Neural progenitor cell (in vitro differentiated cells): Measurements from ENCODE around the gene KIF25.

Source experiments
- EZH2 ChIP-seq: fragments of 200-600 bp; sonication (generic); IDR thresholded peaks from 2 replicates; pipeline ENCODE4 v1.6.1; 2017; ENCODE audit warnings: antibody characterized with exemption, mild to moderate bottlenecking, moderate library complexity
- EZH2phosphoT487 ChIP-seq: fragments of 200-600 bp; sonication (generic); IDR thresholded peaks from 2 replicates; pipeline ENCODE4 v1.6.1; 2017; ENCODE audit warnings: antibody characterized with exemption
- TF ChIP-seq, protein P1 (sequence below): fragments of 200-600 bp; sonication (generic); IDR thresholded peaks from 2 replicates; pipeline ENCODE4 v1.5.1; 2017; ENCODE audit warnings: antibody characterized with exemption, mild to moderate bottlenecking

DNA sequence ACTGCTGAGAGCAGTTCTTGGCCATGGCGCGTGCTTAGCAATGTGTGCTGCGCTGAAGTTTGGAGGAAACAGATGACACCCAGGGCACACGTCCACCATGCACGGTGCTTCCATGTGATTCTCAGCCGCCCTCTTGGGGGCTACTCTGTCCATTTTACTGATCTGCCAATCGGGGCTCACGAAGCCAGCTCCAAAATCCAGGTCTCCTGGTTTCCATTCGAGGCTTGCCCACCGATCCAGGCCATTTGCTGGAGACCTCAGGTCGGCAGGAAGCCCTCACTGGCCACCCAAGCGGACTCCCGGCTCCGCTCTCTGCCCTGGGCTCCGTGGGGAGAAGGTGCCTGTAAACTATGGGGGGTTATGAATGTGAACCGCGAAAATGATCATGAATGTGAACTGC, 93.2 kb downstream of the KIF25 start:
- TF ChIP-seq, protein P1, sequence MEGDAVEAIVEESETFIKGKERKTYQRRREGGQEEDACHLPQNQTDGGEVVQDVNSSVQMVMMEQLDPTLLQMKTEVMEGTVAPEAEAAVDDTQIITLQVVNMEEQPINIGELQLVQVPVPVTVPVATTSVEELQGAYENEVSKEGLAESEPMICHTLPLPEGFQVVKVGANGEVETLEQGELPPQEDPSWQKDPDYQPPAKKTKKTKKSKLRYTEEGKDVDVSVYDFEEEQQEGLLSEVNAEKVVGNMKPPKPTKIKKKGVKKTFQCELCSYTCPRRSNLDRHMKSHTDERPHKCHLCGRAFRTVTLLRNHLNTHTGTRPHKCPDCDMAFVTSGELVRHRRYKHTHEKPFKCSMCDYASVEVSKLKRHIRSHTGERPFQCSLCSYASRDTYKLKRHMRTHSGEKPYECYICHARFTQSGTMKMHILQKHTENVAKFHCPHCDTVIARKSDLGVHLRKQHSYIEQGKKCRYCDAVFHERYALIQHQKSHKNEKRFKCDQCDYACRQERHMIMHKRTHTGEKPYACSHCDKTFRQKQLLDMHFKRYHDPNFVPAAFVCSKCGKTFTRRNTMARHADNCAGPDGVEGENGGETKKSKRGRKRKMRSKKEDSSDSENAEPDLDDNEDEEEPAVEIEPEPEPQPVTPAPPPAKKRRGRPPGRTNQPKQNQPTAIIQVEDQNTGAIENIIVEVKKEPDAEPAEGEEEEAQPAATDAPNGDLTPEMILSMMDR: no peak
- TF ChIP-seq EZH2phosphoT487 (no peak), EZH2 (no peak)
